ENCODE results near the gene TPCN2. TPM values are rescaled to one million over a fixed set of nuclear protein-coding genes. Genes with fewer than 3 reads are reported as not detected.

The TPCN2 gene
- total RNA-seq, 1 donor from 2014 or later: 14.2 TPM

DNA sequence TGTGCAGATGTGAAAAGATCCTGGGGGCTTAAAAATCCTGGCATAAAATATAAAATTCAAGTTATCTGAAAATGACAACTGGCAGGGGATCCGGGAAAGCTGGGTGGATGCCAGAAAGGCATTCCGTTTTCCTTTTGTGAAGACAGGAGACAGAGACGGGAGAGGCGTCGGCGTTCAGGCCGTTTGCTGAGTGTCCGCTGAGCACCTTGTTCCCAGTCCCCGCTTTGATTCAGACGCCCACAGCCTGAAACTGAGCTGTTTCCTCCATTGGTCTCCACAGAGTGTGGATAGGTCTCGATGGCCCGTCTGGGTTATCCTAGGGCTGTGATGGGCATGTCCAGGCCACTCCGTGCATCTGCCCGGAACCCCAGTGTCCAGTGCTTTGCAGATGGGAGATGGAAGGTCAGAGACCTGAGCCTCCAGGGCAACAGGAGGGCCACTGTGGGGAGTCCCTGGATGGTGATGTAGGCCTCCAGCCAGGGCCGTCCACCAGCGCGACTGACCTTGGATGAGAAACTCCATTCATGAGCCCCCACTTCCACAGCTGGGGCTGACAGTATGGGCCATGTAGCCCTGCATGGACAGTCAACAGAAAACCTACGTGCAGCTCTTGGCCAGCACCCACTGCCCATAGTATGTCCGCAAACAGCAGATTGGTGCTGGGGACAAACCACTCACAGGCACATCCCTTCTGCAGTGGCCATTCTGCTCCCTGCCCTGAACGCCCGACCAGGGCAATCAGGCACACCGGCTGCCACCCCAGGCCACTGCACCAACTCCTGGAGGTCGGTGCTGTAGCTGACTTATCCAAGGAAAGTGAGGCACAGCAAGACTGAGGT is 47.3 kb upstream of the TPCN2 start:
- DNase-seq (ENCODE audit: low read depth, low spot score): no peak
- H3K27me3 Mint-ChIP-seq (ENCODE audit: low read depth): no peaks in the 10 kb centered on the region

DNA sequence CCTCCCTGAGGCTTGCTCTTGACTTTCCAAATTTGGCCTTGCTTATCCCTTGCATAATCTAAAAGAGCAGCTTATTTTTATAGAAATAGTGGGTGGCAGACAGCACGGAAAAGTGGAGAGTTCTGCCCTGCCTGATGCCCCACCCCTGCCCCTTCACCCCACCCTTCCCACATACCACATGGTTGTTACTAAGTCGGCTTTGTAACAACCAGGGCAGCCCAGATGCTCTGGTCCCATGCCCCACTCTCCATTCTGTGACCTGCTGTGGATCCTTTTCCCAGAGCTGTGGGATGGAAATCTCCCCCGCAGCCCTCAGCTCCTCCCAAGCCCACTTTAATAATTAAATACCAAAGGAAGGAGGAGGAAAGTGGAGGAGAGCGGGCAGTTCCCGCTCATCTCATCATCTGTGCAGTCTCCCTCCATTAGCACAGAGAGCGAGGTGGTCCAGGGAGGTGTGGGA is 46.6 kb upstream of the TPCN2 start:
- no peaks in the 10 kb centered on the region for H3K36me3 Mint-ChIP-seq (ENCODE audit: low read depth)
- no peaks in the 10 kb centered on the region for H3K4me1 Mint-ChIP-seq
- H3K27ac Mint-ChIP-seq (ENCODE audit: unreplicated experiment): no peak overlapping the region
- no peak overlapping the region for H3K4me3 Mint-ChIP-seq
- H3K27me3 Mint-ChIP-seq (ENCODE audit: low read depth): no peaks in the 10 kb centered on the region
- TF ChIP-seq, protein P1, sequence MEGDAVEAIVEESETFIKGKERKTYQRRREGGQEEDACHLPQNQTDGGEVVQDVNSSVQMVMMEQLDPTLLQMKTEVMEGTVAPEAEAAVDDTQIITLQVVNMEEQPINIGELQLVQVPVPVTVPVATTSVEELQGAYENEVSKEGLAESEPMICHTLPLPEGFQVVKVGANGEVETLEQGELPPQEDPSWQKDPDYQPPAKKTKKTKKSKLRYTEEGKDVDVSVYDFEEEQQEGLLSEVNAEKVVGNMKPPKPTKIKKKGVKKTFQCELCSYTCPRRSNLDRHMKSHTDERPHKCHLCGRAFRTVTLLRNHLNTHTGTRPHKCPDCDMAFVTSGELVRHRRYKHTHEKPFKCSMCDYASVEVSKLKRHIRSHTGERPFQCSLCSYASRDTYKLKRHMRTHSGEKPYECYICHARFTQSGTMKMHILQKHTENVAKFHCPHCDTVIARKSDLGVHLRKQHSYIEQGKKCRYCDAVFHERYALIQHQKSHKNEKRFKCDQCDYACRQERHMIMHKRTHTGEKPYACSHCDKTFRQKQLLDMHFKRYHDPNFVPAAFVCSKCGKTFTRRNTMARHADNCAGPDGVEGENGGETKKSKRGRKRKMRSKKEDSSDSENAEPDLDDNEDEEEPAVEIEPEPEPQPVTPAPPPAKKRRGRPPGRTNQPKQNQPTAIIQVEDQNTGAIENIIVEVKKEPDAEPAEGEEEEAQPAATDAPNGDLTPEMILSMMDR (conservative IDR thresholded peaks at IDR 0.05): no peak
- no peak for DNase-seq (ENCODE audit: low read depth, low spot score)
- H3K9me3 Mint-ChIP-seq: no peaks in the 10 kb centered on the region

More for the DNA sequence above, 47.3 kb upstream of the TPCN2 start:
- Mint-ChIP-seq H3K27ac (ENCODE audit: unreplicated experiment) (no peak overlapping the region), H3K4me1 (no peaks in the 10 kb centered on the region), H3K4me3 (no peak overlapping the region), H3K9me3 (no peaks in the 10 kb centered on the region), H3K36me3 (ENCODE audit: low read depth) (no peaks in the 10 kb centered on the region)
- TF ChIP-seq, protein P1 (conservative IDR thresholded peaks at IDR 0.05): no peak

DNA sequence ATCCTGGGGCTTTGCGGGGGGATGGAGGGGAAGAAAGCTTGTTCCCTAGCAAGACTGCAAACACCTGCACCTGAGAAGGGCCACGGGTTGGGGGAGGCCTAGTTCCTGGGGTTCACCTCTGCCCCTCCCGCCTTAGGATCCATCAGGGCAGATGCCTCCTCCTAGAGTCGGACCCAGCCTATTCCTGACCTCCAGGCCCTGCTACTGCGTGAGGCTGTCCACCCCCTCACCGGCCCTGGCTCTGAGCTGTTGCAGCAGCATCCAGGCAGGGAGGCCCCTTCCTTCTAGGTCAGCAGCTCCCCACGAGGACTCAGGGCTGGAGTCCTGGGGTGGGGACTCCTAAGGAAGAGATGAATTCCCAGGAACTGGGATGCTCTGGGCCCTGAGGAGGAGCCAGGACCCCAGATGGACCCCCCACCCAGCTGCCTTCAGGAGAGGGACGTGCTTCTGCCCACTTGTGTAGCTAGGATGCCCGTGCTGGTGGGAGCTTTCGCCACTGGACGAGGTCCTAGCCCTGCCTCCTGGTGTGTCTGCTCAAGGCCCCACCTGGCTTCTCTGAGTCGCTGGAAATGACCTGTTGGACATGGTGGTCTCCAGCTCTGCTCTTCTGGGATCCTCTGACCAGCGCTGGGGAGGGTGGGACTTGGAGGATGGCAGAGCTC is 46.0 kb upstream of the TPCN2 start:
- H3K9me3 Mint-ChIP-seq: no peaks in the 10 kb centered on the region
- H3K27ac Mint-ChIP-seq (ENCODE audit: unreplicated experiment): no peak overlapping the region
- no peak overlapping the region for H3K4me3 Mint-ChIP-seq
- H3K27me3 Mint-ChIP-seq (ENCODE audit: low read depth): no peaks in the 10 kb centered on the region
- H3K36me3 Mint-ChIP-seq (ENCODE audit: low read depth): no peaks in the 10 kb centered on the region
- peaks cover 5% of the 10 kb centered on the region for H3K4me1 Mint-ChIP-seq
- TF ChIP-seq, protein P1 (conservative IDR thresholded peaks at IDR 0.05): no peak
- no peak for DNase-seq (ENCODE audit: low read depth, low spot score)

DNA sequence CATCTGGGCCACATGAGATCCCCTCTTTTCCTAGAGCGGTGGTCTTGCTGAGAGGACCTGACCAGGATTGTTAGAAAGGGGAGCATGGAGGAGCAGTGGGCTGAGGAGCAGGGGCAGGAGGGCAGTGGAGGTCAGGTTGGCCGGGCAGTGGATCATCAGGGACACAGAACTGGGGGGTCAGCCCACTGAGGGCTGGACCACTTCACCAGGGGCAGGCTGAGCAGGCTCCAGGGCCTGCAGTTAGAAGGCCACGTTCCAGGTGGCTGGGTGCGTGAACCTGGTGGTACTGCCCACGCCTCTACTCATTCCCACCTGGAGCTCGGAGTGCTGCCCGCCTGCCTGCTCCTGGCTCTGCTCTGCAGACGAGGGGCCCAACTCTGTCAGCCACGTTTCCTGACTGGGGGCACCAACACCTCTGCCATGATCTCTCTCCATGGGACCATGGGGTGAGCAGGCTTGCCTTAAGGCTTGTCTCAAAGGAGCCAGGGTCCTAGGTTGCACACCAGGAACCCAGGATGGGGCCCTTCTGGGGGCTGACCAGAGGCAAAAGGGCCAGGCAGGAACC is 45.3 kb upstream of the TPCN2 start:
- TF ChIP-seq, protein P1 (conservative IDR thresholded peaks at IDR 0.05): no peak
- H3K9me3 Mint-ChIP-seq: no peaks in the 10 kb centered on the region
- no peak for DNase-seq (ENCODE audit: low read depth, low spot score)
- H3K27ac Mint-ChIP-seq (ENCODE audit: unreplicated experiment): no peak overlapping the region
- no peaks in the 10 kb centered on the region for H3K27me3 Mint-ChIP-seq (ENCODE audit: low read depth)
- H3K36me3 Mint-ChIP-seq (ENCODE audit: low read depth): no peaks in the 10 kb centered on the region
- H3K4me3 Mint-ChIP-seq: no peak overlapping the region
- peaks cover 12% of the 10 kb centered on the region for H3K4me1 Mint-ChIP-seq

DNA sequence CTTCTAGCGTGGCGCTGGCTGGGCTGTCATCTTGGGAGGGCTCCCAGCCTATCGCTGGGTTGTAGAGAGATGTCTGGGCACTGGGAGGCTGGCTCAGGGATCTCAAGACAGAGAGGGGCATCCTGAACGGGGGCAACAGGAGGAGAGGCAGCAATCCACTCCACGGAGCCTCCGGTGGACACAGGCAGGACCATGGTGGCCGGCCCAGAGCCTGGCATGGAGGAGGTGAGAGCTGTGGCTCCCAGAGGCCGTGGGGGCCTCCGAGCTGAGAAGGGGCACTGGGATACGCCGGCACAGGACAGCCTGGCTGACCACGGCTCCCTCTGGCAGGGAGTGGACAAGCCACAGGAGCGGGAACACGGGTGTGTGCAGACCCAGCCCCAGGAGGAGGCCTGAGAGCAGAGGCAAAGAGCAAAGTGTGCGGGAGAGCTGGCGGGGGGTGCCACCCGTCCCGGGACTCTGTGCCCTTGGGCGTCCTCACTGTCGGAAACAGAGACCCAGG is 44.8 kb upstream of the TPCN2 start:
- H3K4me3 Mint-ChIP-seq: no peak overlapping the region
- no peaks in the 10 kb centered on the region for H3K27me3 Mint-ChIP-seq (ENCODE audit: low read depth)
- TF ChIP-seq, protein P1 (conservative IDR thresholded peaks at IDR 0.05): no peak
- DNase-seq (ENCODE audit: low read depth, low spot score): no peak
- H3K36me3 Mint-ChIP-seq (ENCODE audit: low read depth): no peaks in the 10 kb centered on the region
- H3K4me1 Mint-ChIP-seq: peaks cover 15% of the 10 kb centered on the region
- no peaks in the 10 kb centered on the region for H3K9me3 Mint-ChIP-seq
- H3K27ac Mint-ChIP-seq (ENCODE audit: unreplicated experiment): no peak overlapping the region

Data from neural crest cell (in vitro differentiated cells).